Tibial nerve (tissue), 4 donors: ENCODE data around the gene FMO3. TPM values are rescaled to one million over a fixed set of nuclear protein-coding genes. Genes with fewer than 3 reads are reported as not detected.

Experiments used
- DNase-seq, 2 donors: peaks; one replicate each; pipeline ENCODE4 v3.0.0-alpha.2; 2019; ENCODE audit warnings: low spot score in 2 of 2
- H3K27ac ChIP-seq, 4 donors: fragments of 200-600 bp; sonication (generic) in 3 of 4; one replicate each; pipeline ENCODE4 v1.5.1; 2017 to 2019; ENCODE audit warnings: mild to moderate bottlenecking in 1 of 4
- H3K27me3 ChIP-seq, 2 donors: fragments of 200-600 bp; sonication (generic) in 1 of 2; one replicate each; pipeline versions ENCODE4 v1.5.1 to v1.6.0; 2017 to 2019
- H3K36me3 ChIP-seq, 3 donors: fragments of 200-600 bp; sonication (generic); one replicate each; pipeline ENCODE4 v1.5.1; 2018 to 2019
- H3K4me1 ChIP-seq, 4 donors: fragments of 200-600 bp; sonication (generic) in 3 of 4; one replicate each; pipeline ENCODE4 v1.5.1; 2017 to 2019
- H3K4me3 ChIP-seq, 4 donors: fragments of 200-600 bp; sonication (generic) in 3 of 4; one replicate each; pipeline ENCODE4 v1.5.1; 2017 to 2019; ENCODE audit warnings: mild to moderate bottlenecking in 1 of 4, moderate library complexity in 1 of 4
- H3K9me3 ChIP-seq, 4 donors: fragments of 200-600 bp; sonication (generic) in 3 of 4; one replicate each; pipeline ENCODE4 v1.5.1; 2017 to 2019
- CTCF ChIP-seq, 5 experiments: fragments of 200-600 bp in 3 of 5; fragments of 450-650 bp in 2 of 5; sonication (generic) in 3 of 5; IDR thresholded peaks; one replicate each; pipeline ENCODE4 v1.5.1; 2016 to 2019; ENCODE audit warnings: antibody characterized with exemption in 5 of 5, mild to moderate bottlenecking in 3 of 5, moderate library complexity in 2 of 5
- EP300 ChIP-seq, 2 donors: sonication (generic); formaldehyde crosslinking; IDR thresholded peaks; one replicate each; pipeline ENCODE4 v1.6.1; 2017; ENCODE audit warnings: antibody characterized with exemption in 2 of 2, mild to moderate bottlenecking in 1 of 2
- POLR2A ChIP-seq, 2 donors: fragments of 450-650 bp; IDR thresholded peaks; one replicate each; pipeline ENCODE4 v1.6.1; 2017; ENCODE audit warnings: antibody characterized with exemption in 2 of 2, mild to moderate bottlenecking in 2 of 2, moderate library complexity in 2 of 2
- WGBS, 2 donors: methylation state at CpG; one replicate each; pipeline ENCODE4 v1.1.5; 2018; 5-methylcytosine and 5-hydroxymethylcytosine counted together
- total RNA-seq, 4 donors: library from RNA; depleted of rRNA; stranded (reverse); fragments of >200 nt; gene quantifications; one replicate each; pipeline ENCODE4 v1.1.0, GENCODE V29; 2016

The FMO3 gene
- total RNA-seq, 4 donors from 2014 or later, result 1.8 to 4.8 (median 3.1) TPM

- H3K36me3 ChIP-seq, result no peaks in the 10 kb centered on the region
- 78 to 81% methylated on average over 3 of the region's 3 CpGs for WGBS, 2 donors
- H3K27ac ChIP-seq, result no peak overlapping the region
- no peaks in the 10 kb centered on the region for H3K9me3 ChIP-seq
- H3K27me3 ChIP-seq, result no peaks in the 10 kb centered on the region
- no peak for TF ChIP-seq EP300 (IDR thresholded peaks at IDR 0.05)
- no peak for TF ChIP-seq POLR2A (IDR thresholded peaks at IDR 0.05)
- TF ChIP-seq CTCF (IDR thresholded peaks at IDR 0.05), result no peak
- H3K4me3 ChIP-seq, result no peak overlapping the region
- DNase-seq, result no peak
- H3K4me1 ChIP-seq, result peaks cover 0 to 21% (median 0%) of the 10 kb centered on the region in 4 donors
Observed at GRCh38 chr1:171112119-171112518, 21.4 kb downstream of the FMO3 start.

- Histone ChIP-seq H3K4me3 (no peak overlapping the region), H3K9me3 (no peaks in the 10 kb centered on the region), H3K27ac (peak overlapping the region in 1 of 4 donors; percentile 64), H3K4me1 (peaks cover 0 to 21% (median 0%) of the 10 kb centered on the region in 4 donors), H3K36me3 (no peaks in the 10 kb centered on the region), H3K27me3 (no peaks in the 10 kb centered on the region)
- DNase-seq, result no peak
- TF ChIP-seq CTCF (IDR thresholded peaks at IDR 0.05) (no peak), EP300 (IDR thresholded peaks at IDR 0.05) (no peak), POLR2A (IDR thresholded peaks at IDR 0.05) (no peak)
- 57 to 71% methylated on average over 3 of the region's 3 CpGs for WGBS, 2 donors
Observed at GRCh38 chr1:171113382-171113781, 22.7 kb downstream of the FMO3 start.

DNA sequence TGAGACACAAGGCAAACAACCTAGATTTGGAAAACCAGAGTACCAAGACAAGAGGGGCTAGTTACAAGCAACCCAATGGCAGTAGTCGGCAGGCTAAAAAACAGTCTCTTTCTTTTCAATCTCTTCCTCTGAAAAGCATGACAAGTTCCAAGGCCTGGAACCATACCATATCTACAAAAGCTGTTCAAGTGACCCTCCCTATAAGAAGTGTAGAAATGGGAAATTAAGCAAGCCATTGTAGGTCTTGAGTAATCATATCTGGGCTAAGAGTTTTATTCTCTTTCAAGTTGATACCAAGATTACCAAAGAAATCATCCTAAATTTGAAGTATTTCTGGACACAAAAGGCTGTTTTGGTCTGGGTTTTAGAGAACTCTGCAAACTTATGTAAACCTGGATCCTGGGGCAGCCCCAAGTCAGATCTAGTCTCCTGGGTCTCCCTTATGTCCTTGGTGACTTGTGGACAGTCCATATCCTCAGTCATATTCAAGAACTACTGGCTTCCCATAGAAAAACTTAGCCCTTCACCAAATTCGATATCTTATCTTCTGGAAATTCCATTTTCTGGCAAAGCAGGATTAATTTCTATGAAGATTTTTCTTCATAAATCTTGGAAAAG is 24.7 kb downstream of the FMO3 start:
- Histone ChIP-seq H3K9me3 (no peaks in the 10 kb centered on the region), H3K27ac (peak overlapping the region in 3 of 4 donors; percentile 26 to 78 (median 69)), H3K36me3 (no peaks in the 10 kb centered on the region), H3K4me1 (peaks cover 0 to 16% (median 0%) of the 10 kb centered on the region in 4 donors), H3K27me3 (no peaks in the 10 kb centered on the region), H3K4me3 (no peak overlapping the region)
- DNase-seq, result no peak
- TF ChIP-seq CTCF (IDR thresholded peaks at IDR 0.05) (no peak), EP300 (IDR thresholded peaks at IDR 0.05) (peak in 1 of 2 donors; percentile 12), POLR2A (IDR thresholded peaks at IDR 0.05) (no peak)
- 88 to 92% methylated on average over 2 of the region's 2 CpGs for WGBS, 2 donors

GRCh38 chr1:171116676-171117075 is 26.0 kb downstream of the FMO3 start:
- no peaks in the 10 kb centered on the region for H3K27me3 ChIP-seq
- 93 to 96% methylated on average over 1 of the region's 1 CpG for WGBS, 2 donors
- TF ChIP-seq CTCF (IDR thresholded peaks at IDR 0.05), result no peak
- TF ChIP-seq EP300 (IDR thresholded peaks at IDR 0.05), result no peak
- no peak for TF ChIP-seq POLR2A (IDR thresholded peaks at IDR 0.05)
- no peaks in the 10 kb centered on the region for H3K9me3 ChIP-seq
- peaks cover 0 to 3% (median 0%) of the 10 kb centered on the region in 4 donors for H3K4me1 ChIP-seq
- no peak overlapping the region for H3K4me3 ChIP-seq
- H3K27ac ChIP-seq, result no peak overlapping the region
- no peaks in the 10 kb centered on the region for H3K36me3 ChIP-seq
- DNase-seq, result no peak

DNA sequence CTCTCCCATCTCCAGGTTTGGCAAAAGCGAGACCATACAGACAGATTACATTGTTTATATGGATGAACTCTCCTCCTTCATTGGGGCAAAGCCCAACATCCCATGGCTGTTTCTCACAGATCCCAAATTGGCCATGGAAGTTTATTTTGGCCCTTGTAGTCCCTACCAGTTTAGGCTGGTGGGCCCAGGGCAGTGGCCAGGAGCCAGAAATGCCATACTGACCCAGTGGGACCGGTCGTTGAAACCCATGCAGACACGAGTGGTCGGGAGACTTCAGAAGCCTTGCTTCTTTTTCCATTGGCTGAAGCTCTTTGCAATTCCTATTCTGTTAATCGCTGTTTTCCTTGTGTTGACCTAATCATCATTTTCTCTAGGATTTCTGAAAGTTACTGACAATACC is 26.4 kb downstream of the FMO3 start:
- Histone ChIP-seq H3K9me3 (no peaks in the 10 kb centered on the region), H3K4me1 (no peaks in the 10 kb centered on the region), H3K27me3 (no peaks in the 10 kb centered on the region), H3K36me3 (no peaks in the 10 kb centered on the region), H3K4me3 (no peak overlapping the region), H3K27ac (no peak overlapping the region)
- DNase-seq, result no peak
- TF ChIP-seq EP300 (IDR thresholded peaks at IDR 0.05), result no peak
- TF ChIP-seq CTCF (IDR thresholded peaks at IDR 0.05), result no peak
- no peak for TF ChIP-seq POLR2A (IDR thresholded peaks at IDR 0.05)
- WGBS, 2 donors, result 85 to 90% methylated on average over 6 of the region's 6 CpGs
